H1 (cell line): Measurements from ENCODE around the gene TEX2. TPM values are rescaled to one million over a fixed set of nuclear protein-coding genes. Genes with fewer than 3 reads are reported as not detected.

Experiments
- CREB1 ChIP-seq: IDR thresholded peaks from 2 replicates; pipeline ENCODE4 v1.6.1; 2012; ENCODE audit warnings: inconsistent platforms
- FOSL1 ChIP-seq: IDR thresholded peaks from 2 replicates; pipeline ENCODE4 v1.6.1; 2011; ENCODE audit warnings: mild to moderate bottlenecking, low read depth, low read length, moderate library complexity; ENCODE audit not compliant: insufficient read depth
- KDM5A ChIP-seq: fragments of 200-600 bp; IDR thresholded peaks from 2 replicates; pipeline ENCODE4 v1.7.1; 2012; ENCODE audit warnings: mild to moderate bottlenecking, low read length, inconsistent platforms, mixed read lengths
- RBBP5 ChIP-seq: IDR thresholded peaks from 2 replicates; pipeline ENCODE4 v1.7.1; 2012; ENCODE audit warnings: low read depth, mild to moderate bottlenecking, inconsistent platforms, low read length, moderate library complexity, borderline replicate concordance
- SAP30 ChIP-seq: fragments of 300-600 bp; sonication (generic); IDR thresholded peaks from 2 replicates; pipeline ENCODE4 v1.7.1; 2012; ENCODE audit warnings: low read length, moderate library complexity, mild to moderate bottlenecking, inconsistent platforms; ENCODE audit not compliant: insufficient read depth, insufficient replicate concordance
- ZNF274 ChIP-seq: IDR thresholded peaks from 2 replicates; pipeline ENCODE4 v1.7.0; 2012; ENCODE audit warnings: low read length, borderline replicate concordance; ENCODE audit errors: extremely low read depth
- polyA plus RNA-seq, 7 experiments: library from polyadenylated mRNA; depleted of rRNA in 3 of 7; stranded (reverse) in 5 of 7; unstranded in 2 of 7; fragments of >200 nt in 5 of 7; fragments of 200-250 nt in 2 of 7; gene quantifications; 1 replicate in 5 of 7; 2 replicates in 1 of 7; 4 replicates in 1 of 7; pipeline versions ENCODE4 v1.2.1 to v1.2.3, GENCODE V29; 2011 to 2013; ENCODE audit warnings: missing spikeins in 2 of 7, mixed read lengths in 2 of 7
- total RNA-seq: library from RNA; stranded (reverse); fragmentation: NEBNext Ultra II Directional; extraction: Animal tissue kit (Norgen Biotek cat#: 25700); gene quantifications from 2 replicates; pipeline ENCODE4 v1.2.1, GENCODE V29; 2021

Gene TEX2
- total and polyA plus RNA-seq, 2 of the 8 experiments (the other 6 are each of a cell fraction or from before 2014, with no cell fraction given), result 6.1 to 15.6 TPM

GRCh38 chr17:64182325-64183012 lies 80.6 kb downstream of the TEX2 start (continued):
- TF ChIP-seq ZNF274, result no peak
- no peak for TF ChIP-seq CREB1
- no peak for TF ChIP-seq KDM5A
- TF ChIP-seq RBBP5, result no peak
- TF ChIP-seq FOSL1, result no peak
- no peak for TF ChIP-seq SAP30
